NCI-H2171 (cell line): ENCODE measurements around the gene MAP3K20.
A peak's percentile ranks its signal among the peaks of the same experiment; 100 is the strongest.
"Not testable (repeated sequence)": the region's sequence is repeated elsewhere in the genome, so short reads cannot be mapped to it uniquely, and the experiment has no call there.

Source experiments
- DNase-seq: peaks from one replicate; lab custom pipeline; 2025; lab: John Stamatoyannopoulos, UW

MAP3K20 gene

GRCh38 chr2:173087793-173088496, 12.3 kb downstream of the MAP3K20 start:
- DNase-seq: no peak

DNA sequence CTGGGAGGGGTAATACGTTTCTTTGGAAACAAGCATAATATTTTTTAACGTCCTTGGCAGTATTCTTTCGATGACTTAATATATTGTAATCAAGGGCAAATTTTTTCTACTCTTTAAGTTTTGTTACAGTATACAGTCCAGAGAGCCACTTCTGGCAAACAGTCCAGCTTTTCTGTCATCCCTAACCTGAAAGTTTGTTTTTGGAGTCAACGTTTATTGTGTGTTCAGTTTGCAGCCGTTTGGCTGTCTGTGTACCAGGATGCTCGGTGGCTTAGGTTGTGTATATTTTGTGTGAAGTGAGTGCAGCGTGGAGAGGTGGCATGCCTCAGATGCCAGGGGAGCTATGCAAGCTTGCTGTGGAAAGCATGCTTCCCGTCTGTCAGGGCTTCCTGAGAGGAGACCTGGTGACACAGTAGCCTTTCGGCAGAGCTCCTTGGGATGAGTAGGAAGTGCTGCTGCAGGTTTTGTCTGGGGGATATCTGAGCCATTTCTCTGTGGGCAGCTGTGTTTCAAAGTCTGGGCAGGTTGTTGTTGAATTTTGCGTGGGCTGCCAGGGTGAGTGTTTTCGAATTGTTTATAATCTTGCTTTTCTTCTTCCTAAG, 14.7 kb downstream of the MAP3K20 start:
- no peak for DNase-seq

DNA sequence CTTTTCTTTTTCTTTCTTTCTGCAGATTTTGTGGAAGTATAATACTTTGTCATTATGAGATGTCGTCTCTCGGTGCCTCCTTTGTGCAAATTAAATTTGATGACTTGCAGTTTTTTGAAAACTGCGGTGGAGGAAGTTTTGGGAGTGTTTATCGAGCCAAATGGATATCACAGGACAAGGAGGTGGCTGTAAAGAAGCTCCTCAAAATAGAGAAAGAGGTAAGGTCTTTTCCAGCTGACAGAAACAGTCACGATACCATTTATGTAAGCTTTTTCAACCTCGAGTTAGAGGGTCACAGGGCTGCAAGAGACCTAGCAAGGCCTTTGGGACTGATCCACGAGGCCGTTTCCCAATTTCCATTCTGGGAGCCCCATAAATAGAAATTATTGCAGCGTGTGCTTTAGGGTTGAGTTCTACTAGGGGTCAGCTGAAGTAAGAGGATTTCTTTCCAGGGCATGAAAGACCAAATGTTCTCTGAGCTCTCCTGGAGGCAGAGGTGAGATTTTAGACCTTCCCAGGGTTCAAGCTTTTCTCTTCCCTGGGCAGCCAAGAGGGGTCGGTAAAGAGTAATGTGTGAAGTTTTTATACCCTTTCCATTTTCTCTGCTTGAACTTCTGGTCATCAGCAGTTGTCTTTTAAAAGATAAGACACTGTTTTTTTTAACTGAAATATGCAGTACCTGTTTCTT, 15.5 kb downstream of the MAP3K20 start:
- DNase-seq: no peak

- DNase-seq: no peak
These were observed 16.3 kb downstream of the MAP3K20 start for GRCh38 chr2:173091910-173092309.

DNA sequence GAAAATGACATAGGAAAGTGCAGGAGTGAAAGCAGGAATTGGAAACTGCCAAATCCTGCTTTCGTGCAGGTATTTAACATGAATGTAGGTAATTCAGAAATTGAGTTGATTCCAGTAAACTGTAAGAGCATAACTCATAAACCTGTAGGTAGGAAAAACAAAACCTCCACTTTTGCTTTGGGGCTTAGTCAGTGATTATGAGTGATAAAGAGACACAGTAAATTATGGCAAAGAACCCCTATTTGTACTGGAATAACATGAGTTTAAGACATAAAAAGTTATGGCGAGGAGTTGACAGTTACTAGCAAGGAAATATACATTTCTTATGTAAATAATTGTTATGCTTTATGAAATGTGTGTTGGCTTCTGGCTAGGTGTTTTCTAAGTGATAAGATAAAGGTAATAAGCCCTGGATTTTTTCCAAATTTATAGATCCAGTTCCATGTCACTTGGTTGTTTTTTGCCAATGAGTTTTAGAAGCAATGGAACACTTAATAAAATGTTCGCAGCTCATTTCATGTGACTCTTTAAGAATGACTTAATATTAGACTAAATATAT, 17.3 kb downstream of the MAP3K20 start:
- no peak for DNase-seq

- DNase-seq: not testable (repeated sequence)
These were observed 18.0 kb downstream of the MAP3K20 start for GRCh38 chr2:173093617-173094016.

DNA sequence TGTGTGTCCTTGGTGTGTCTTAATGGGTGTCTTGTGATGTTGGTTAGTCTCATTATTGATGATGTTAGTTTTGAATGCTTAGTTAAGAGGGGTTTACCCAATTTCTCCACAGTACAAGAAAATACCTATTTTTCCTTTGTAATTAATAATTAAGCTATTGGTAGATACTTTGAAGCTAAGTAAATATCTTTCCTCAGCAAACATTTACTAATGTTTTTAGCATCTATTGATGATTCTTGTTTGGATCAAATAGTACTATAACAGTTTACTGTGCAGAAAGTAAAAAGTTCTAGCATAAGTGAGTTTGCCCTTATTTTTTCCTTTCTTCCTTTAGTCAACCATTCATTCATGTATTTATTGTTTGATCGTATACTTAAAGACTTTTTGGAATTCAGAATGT, 19.1 kb downstream of the MAP3K20 start:
- DNase-seq: no peak

DNA sequence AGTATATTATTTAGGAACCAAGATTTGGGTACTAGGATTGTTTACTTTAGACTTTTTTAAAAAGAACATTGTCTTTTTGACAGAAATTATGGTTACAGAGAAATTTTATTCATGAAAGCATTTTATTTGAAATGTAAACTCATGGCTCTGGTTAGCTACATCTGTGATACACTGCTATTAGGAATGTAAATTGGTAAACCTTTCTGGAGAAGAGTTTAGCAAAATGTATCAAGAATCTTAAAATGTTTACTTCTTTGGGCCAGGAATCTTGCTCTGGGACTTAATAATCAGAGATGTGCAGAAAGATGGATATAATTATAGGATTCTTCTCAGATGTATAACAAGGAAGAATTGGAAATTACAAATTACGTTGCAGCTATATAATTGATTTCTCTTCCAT, 19.7 kb downstream of the MAP3K20 start:
- DNase-seq: no peak

DNA sequence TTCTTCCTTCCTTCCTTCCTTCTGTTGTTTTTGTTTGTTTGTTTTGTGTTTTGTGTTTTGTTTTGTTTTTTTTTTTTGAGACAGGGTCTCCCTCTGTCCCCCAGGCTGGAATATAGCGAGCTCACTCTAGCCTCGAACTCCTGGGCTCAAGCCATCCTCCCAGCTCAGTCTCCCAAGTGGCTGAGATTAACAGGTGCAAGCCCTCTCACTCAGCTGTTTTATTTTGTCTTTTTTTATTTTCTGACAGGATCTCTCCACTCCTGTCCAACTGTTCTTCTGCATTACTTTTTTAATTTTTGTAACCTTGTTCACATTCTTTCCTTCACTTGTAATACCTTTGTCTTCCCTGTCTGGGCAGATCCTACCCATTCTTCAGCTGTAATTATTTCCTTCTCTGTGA, 23.6 kb downstream of the MAP3K20 start:
- no peak for DNase-seq

DNA sequence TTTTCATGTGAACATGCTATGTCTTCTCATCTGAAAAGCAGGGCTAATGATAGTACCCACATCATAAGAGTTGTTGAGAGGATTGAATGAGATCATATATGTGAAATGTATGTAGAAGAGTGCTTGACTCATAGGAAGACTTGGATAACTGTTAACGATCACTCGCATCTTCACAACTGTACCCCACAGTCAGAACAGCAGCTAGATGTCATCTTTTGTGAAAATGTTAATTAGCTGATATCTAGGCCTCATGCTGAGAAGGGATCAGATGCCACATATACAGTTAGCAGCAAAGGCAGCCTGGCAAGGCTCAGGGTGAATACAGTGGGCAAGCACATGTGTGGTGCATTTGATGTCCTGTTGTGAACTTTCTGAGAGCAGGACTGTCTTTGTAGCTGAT, 24.2 kb downstream of the MAP3K20 start:
- DNase-seq: no peak

DNA sequence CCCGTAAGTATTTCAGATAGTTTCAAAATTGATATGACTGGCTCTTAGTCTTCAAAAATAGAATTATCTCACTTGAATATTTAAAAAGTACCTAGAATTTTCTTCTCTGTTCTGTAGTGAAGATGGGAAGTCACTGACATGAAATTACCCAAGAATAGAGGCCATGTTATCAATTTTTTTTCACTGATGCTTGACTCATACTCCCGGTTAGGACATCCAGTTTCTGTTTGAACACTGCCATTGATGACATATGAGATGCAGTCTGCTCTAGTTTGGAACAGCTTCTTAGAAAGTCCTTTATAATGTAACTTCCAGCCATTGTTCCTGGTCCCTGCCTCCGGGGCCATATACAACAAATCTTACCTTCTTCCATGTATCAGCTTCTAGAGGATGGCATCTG, 26.0 kb downstream of the MAP3K20 start:
- no peak for DNase-seq

DNA sequence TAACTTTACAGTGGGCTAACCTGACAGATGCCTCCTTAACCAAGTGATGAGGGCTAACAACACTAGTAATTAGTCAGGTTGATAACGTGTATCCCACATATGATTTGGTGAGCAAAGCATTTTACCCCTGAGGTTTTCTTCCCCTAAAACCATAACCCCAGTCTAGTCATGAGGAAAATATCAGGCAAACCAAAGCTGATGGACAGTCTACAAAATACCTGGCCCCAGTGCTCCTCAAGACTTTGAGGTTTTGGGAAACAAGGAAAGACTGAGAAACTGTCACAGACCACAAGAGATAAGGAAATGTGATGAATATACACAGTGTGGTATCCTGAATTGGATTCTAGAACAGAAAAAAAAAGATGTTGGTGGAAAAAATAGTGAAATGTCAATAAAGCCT, 28.5 kb downstream of the MAP3K20 start:
- DNase-seq: no peak

GRCh38 chr2:173106959-173107628, 31.4 kb downstream of the MAP3K20 start:
- DNase-seq: no peak

DNA sequence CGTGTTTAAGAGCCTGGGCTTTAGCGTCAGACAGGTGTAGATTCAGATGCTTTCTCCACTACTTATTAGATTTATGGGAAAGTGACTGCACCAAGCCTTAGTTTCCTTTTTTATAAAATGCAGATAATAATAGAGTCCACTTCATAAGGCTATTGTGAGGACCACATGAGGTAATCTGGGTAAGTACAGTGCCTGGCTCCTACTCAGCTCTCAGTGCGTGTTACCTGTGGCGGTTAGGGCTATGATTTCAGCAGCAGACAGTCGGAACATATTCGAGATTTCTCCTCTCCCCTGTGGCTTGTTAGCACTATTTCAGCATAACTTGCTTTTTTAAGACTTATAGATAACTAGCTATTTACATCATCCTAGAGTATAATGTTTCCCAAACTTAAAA, 32.0 kb downstream of the MAP3K20 start:
- no peak for DNase-seq

- DNase-seq: no peak
These were observed 33.9 kb downstream of the MAP3K20 start for GRCh38 chr2:173109253-173110188.

DNA sequence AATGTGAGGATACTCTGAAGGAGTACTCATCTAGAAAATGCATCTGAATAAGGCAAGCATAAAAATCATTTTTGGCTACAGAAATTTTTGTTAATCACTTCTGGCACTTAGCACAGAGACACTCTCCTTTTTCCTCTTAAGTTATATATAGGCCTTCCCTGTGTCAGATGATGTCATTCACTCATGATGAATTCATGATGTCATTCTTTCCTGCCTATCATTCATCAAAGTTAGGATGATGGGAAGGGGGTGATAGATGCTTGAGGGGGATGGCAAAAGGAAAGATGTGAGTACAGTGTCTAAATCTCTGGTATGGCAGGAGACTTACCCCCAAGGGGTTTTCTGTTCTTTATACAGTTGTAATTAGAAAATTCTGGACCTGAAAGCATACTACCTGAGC, 42.0 kb downstream of the MAP3K20 start:
- no peak for DNase-seq

DNA sequence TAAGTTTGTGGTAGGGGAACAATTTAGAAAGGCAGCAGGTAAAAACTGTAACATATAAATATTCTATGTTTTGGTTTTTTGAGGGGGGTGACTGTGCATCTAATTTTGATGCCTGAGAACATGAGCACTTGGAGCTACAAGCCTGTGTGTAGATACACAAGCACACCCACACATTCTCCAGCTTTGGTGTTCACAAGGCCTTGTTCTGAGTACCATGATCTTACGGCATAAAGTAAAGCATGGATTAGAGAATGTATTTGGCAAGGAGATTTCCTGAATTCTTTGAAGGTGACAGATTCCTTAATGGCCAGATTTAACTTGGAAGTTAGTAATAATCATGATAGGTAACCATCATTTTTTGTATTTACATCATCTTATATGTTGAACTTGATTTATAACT, 42.7 kb downstream of the MAP3K20 start:
- DNase-seq: no peak

- DNase-seq: peak; percentile 70
These were observed 43.6 kb downstream of the MAP3K20 start for GRCh38 chr2:173119069-173119807.

DNA sequence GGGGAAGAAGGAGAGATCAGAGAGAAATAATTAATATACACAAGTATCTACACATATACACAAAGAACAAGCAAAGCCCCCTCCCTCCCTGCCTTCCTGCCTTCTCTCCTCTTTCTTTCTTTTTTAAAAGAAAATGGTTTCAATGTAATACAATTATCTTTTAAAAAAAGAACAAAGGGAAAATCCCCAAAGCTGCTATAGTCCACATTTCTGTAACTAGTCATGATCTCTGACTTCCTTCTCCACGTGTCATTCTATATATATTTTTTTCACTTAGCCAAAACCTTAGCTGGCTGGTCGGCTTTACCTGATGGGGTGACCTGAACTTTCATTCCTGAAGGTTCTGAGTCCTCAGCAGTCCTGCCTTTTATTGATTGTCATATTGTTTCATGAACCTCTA, 44.3 kb downstream of the MAP3K20 start:
- DNase-seq: no peak

DNA sequence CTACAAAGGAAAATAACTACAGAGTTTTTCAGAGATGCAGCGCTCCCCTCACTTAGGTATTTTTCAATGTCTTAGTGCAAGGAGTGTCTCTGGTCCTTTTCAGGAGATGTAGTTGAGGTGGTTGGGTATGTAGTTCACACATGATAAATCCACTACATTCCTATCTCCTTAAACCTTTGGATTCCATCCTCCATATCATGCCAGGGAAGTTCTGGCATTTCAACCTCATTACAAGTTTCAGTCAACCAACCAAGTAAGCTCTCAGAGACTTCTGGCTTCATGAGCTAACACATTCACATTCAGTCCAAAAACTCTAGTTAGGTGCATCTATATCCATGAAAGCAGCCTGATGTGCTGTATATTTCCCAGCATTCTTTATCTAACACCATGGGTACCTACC, 47.3 kb downstream of the MAP3K20 start:
- DNase-seq: no peak

- DNase-seq: no peak
These were observed 48.8 kb downstream of the MAP3K20 start for GRCh38 chr2:173124441-173124840.
